Activated naive CD4-positive, alpha-beta T cell treated with anti-CD3 and anti-CD28 coated beads for 36 hours (primary cell): ENCODE results near the gene PSMB3. TPM values are rescaled to one million over a fixed set of nuclear protein-coding genes. Genes with fewer than 3 reads are reported as not detected.

Experiments used
- CTCF ChIA-PET: fragments of 350-600 bp; sonication (Branson Sonifier 250); formaldehyde crosslinking; loops from one replicate; lab custom pipeline; 2021; ENCODE audit warnings: antibody characterized with exemption; lab: Charles Lee
- DNase-seq: peaks from one replicate; pipeline ENCODE4 v3.0.0-alpha.2; 2020
- H3K27ac Mint-ChIP-seq: one replicate; pipeline ENCODE4 v1.8.0; 2021; ENCODE audit warnings: mild to moderate bottlenecking, mixed read lengths
- H3K27me3 Mint-ChIP-seq: one replicate; pipeline ENCODE4 v1.8.0; 2021; ENCODE audit warnings: low read depth, mixed read lengths
- H3K36me3 Mint-ChIP-seq: one replicate; pipeline ENCODE4 v1.8.0; 2021; ENCODE audit warnings: low read depth, mixed read lengths
- H3K4me1 Mint-ChIP-seq: one replicate; pipeline ENCODE4 v1.8.0; 2021; ENCODE audit warnings: low read depth, mixed read lengths
- H3K4me3 Mint-ChIP-seq: one replicate; pipeline ENCODE4 v1.8.0; 2021; ENCODE audit warnings: mild to moderate bottlenecking, moderate library complexity, mixed read lengths
- H3K9me3 Mint-ChIP-seq: one replicate; pipeline ENCODE4 v1.8.0; 2021; ENCODE audit warnings: mixed read lengths
- intact Hi-C: fragments of 100-400 bp; cut with micrococcal nuclease; formaldehyde crosslinking; loops from one replicate; pipeline ENCODE4 v1.15.1; 2023
- total RNA-seq, 2 experiments: library from RNA; stranded (reverse); gene quantifications; one replicate each; pipeline ENCODE4 v1.2.3, GENCODE V29; 2021

The PSMB3 gene
- total RNA-seq, 2 experiments from 2014 or later: 368 to 369 TPM

DNA sequence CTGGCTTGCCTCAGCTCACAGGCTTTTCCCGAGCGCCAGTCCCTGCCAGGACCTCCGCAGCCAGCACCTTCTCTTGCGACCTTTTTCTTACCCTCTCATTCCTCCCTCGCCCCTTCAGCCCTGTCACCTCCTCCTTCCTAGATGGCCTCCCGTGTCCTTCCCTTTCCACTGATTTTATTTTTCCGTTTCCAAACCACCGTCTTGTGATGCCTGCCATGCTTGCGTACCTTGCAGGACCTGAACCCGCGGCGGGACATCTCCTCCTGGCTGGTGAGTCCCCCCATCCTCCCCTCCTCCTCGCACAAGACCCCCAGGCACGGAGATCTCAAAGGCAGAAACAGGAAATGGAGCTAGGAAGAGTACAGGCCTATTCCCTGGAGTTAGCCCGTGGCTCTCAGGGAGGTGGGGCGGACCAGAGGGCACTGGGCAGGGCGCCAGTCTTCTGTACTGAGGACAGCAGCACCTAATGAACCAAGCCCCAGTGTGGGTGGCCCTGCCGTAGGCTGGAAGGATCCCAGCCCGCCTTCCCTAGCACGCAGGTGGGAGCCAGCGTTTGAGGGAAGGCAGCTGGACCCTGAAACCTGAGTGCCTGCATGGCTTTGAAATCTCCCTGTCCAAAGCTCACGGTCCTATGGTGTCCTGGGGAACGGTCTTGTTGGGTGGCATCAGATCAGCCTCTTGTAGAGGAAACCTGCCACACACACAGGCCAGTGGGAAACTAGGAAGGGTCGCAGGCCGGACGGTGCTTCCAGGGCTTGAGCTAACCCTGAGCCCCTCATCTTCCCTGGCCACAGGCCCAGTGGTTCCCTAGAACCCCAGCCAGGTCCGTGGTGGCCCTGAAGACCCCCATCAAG, 21.8 kb upstream of the PSMB3 start:
- H3K9me3 Mint-ChIP-seq: peaks cover 3% of the 10 kb centered on the region
- no peaks in the 10 kb centered on the region for H3K27me3 Mint-ChIP-seq
- intact Hi-C loops: loop anchor here (1.0 to 5.0 kb wide), 3 partner anchors 22 to 422 kb away; partner anchors contain the start of genes PLXDC1 and PSMB3

DNA sequence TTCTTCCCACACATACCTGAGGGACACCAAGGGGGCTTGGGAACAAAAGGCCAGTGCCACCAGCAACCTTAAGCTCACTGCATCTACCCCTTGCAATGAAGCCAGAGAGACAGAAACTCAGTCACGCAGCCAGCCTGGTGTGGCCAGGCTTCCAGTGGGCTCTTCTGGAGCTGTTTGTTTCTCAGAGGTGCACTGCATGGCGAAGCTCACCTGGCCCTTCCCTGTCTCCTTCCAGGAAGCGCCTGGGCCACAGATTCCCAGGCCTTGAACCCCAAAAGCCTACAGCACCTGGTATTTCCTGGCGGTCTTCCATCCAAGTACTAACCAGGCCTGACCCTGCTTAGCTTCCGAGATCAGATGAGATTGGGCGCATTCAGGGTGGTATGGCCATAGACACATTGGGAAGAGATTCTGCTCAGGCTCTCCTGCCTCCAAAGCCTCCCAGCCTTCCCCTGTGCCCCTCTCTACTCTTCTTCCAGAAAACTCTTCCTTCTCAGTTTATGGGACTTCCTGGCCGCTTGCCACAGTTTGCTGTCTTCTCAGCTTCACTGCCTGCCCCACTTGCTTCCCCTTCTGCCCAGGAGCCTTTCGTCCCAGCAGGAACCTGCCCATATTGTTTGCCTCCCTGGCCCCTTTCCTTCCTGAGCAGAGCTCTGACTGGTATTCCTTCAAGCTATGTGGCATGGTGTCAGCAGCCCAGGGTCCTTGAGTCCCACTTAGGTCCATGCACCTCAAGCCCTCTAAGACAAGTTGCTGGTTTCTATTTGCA, 20.8 kb upstream of the PSMB3 start:
- peak overlapping the region; percentile 14 for H3K27ac Mint-ChIP-seq
- CTCF ChIA-PET: interaction anchor here (0.6 to 2.2 kb wide), 9 partner anchors 16 to 422 kb away, joined by 3 to 14 read pairs (median 4); no protein-coding TSS in a partner anchor

More for the DNA sequence above, 21.8 kb upstream of the PSMB3 start:
- Mint-ChIP-seq H3K36me3 (peaks cover 23% of the 10 kb centered on the region), H3K27ac (peak overlapping the region; percentile 90), H3K4me1 (peaks cover 81% of the 10 kb centered on the region), H3K4me3 (peak overlapping the region; percentile 94)
- CTCF ChIA-PET: interaction anchor here (0.6 to 2.2 kb wide), 8 partner anchors 15 to 423 kb away, joined by 3 to 14 read pairs (median 4); no protein-coding TSS in a partner anchor
- DNase-seq: peak; percentile 30

DNA sequence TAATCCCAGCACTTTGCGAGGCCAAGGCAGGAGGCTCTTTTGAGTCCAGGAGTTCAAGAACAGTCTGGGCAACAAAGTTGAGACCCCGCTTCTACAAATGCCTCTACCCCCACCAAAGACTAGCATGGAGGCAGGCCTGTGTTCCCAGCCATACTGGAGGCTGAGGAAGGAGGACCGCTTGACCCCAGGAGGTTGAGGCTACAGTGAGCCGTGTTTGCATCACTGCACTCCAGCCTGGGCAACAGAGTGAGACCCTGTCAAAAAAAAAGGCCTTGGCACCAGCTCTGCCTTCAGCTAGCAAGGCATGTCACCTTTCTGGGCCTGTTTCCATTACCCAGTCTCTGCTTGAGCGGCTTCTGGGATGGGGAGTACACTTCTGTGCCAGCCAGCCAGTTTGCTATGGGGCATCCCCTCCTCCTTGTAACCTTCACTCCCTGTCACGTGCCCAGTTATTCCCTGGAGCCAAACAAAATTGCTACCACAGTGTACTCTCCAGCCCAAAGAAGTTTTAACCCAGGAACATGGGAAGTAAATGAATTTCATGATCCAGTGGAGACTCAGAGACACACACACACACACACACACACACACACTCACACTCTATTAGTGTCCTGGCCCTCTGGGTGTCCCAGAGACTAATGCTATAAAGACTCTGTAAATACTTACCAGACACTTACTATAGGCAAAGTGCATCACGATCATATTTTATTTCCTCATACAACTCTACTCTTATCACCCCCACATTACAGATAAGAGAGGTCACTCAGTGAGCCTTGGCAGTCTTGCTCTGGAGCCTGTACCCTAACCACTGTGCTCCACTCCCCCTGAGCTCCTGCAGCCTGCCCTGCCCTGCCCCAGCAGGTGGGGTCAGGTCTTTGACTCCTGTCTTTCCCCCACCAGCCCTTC, 19.9 kb upstream of the PSMB3 start:
- CTCF ChIA-PET: interaction anchor here (0.8 to 2.2 kb wide), 4 partner anchors 13 to 421 kb away, joined by 3 to 8 read pairs (median 4); no protein-coding TSS in a partner anchor
- peaks cover 66% of the 10 kb centered on the region for H3K4me1 Mint-ChIP-seq
- peak overlapping the region; percentile 94 for H3K4me3 Mint-ChIP-seq
- H3K36me3 Mint-ChIP-seq: peaks cover 19% of the 10 kb centered on the region
- no peaks in the 10 kb centered on the region for H3K27me3 Mint-ChIP-seq
- peak overlapping the region; percentile 28 for H3K27ac Mint-ChIP-seq
- H3K9me3 Mint-ChIP-seq: peaks cover 3% of the 10 kb centered on the region
- intact Hi-C loops: loop anchor here (5.0 kb wide), 1 partner anchor 420 kb away; the partner anchor contains the start of gene PLXDC1
- no peak for DNase-seq

More for the DNA sequence above, 20.8 kb upstream of the PSMB3 start:
- Mint-ChIP-seq H3K4me1 (peaks cover 75% of the 10 kb centered on the region), H3K4me3 (peak overlapping the region; percentile 94), H3K9me3 (peaks cover 3% of the 10 kb centered on the region), H3K27me3 (no peaks in the 10 kb centered on the region), H3K36me3 (peaks cover 20% of the 10 kb centered on the region)
- DNase-seq: no peak
- intact Hi-C loops: loop anchor here (5.0 kb wide), 1 partner anchor 421 kb away; the partner anchor contains the start of gene PLXDC1

DNA sequence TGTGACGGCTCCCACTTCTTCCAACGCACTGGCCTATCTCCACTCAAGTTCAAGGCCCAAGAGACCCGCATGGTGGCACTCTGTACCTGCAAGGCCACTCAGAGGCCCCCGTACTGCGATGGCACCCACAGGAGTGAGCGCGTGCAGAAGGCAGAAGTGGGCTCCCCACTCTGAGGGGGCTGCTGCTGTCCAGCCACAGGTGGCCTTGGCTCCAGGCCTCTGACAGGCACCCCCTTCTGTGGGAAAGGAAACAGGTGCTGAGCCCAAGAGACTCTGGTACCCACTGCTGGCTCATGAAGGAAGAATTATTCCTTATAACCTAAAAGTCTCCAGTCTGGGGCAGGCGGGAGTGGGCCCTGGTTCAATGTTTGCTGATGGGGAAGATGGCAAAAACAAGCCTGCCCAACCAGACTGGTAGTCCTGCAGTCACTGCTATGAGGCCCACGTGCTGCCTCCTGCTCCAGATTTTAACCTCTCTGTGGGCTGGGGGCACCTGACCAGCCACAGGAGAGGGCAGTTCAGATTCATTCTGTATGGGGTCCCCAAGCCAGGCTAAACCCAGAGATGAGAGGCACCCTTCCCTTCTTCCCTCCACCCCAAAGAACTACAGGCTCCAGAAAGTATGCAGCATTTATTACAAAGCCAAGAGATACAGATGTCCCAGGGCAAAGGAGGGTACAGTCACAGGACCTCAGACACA, 19.1 kb upstream of the PSMB3 start:
- CTCF ChIA-PET: interaction anchor here (0.6 to 4.8 kb wide), 5 partner anchors 11 to 680 kb away, joined by 3 to 60 read pairs (median 5); no protein-coding TSS in a partner anchor
- H3K4me3 Mint-ChIP-seq: no peak overlapping the region
- intact Hi-C loops: loop anchor here (5.0 kb wide), 1 partner anchor 419 kb away; the partner anchor contains the start of gene PLXDC1

DNA sequence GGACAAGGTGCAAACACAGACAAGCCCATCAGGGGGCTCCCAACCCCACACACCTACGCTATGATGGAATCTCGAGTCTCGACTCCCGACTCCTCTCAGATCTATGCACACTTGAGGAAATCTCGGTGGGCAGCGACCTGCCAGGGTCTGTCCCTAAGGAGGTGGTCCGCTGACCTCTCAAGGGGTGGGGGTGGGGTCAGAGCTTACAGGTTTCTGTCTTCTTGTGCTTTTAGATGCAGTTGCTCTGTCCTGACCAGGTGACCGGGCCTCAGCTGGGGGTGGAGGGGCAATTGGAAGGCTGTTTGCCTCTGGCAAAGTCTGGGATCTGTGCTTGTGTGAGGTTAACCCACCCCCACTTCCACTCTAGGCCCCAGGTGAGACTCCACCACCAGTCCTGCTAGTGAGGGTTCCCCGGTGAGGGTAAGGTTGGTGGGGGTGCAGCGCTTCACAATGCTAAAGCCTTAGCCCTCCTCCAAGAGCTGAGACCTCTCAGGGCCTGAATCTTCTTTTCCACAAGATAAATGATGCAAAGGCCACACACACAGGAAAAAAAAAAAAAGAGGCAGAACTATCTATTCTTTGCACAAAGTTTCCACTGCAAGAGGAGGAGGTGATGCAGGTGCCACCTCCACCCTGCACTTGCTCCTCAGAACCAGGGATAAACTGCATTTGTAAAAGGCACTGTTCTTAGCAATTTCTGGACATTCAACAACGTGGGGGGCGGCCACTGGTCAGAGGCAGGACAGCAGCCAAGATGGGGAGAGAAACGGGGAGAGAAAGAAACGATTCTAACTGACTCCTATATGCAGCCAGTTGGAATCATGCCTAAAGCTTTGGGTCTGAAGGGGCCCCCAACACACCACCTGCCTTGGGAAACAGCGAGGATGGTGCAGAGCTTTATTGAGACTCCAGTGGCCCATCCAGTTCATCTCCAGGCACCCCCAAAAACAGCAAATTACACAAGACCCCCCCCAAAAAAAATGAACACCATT, 18.3 kb upstream of the PSMB3 start:
- H3K4me3 Mint-ChIP-seq: no peak overlapping the region
- peak overlapping the region; percentile 79 for H3K27ac Mint-ChIP-seq

More for the DNA sequence above, 19.1 kb upstream of the PSMB3 start:
- H3K27ac Mint-ChIP-seq: peak overlapping the region; percentile 79
- H3K36me3 Mint-ChIP-seq: peaks cover 11% of the 10 kb centered on the region
- no peaks in the 10 kb centered on the region for H3K27me3 Mint-ChIP-seq
- peaks cover 58% of the 10 kb centered on the region for H3K4me1 Mint-ChIP-seq
- DNase-seq: no peak
- no peaks in the 10 kb centered on the region for H3K9me3 Mint-ChIP-seq

DNA sequence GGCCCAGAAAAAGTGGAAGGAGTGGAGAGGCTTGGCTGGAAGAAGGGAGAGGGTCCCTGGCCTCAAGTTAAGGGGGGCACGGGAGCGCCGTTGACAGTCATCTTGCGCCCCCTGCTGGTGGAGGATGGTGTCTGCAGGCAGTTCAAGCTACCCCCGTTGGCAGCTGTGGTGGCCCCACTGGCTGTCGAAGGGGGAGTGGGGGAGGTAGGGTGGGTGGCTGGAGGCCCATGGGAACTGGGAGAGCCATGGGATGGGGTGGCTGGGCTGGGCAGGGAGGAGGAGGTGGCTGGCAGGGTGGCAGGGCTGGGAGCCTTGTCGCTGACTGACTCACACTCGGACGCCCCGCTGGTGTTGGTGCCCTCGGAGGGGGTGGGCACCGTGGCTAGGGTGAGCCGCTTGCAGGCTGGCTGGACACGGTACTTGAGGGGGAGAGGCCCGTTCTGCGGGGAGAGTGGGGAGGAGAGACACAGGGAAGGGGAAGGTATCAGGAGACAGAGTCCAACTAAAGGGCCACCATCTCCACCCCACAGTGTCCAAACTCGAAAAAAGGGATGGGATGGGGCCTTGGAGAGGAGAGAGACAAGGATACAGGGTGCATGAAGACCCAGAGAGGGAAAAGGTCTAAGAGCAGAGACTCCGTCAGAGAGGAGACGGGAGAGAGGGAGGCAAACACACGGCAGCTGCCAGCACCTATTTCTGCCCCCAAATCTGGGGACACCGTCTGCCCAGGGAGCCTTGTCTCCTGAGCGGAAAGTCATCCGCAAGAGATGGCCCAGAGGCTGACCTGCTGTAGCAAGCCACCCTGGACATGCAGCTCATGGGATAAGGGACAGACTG, 17.2 kb upstream of the PSMB3 start:
- intact Hi-C loops: loop anchor here (1.0 to 2.0 kb wide), 2 partner anchors 58 to 177 kb away; no protein-coding TSS in a partner anchor
- DNase-seq: peak; percentile 77
- CTCF ChIA-PET: interaction anchor here (0.6 to 4.8 kb wide), 31 partner anchors 9 to 177 kb away, joined by 3 to 60 read pairs (median 4); partner anchors contain the start of genes EPOP, MLLT6 and PSMB3
- peaks cover 47% of the 10 kb centered on the region for H3K4me1 Mint-ChIP-seq
- H3K27ac Mint-ChIP-seq: peak overlapping the region; percentile 37
- H3K27me3 Mint-ChIP-seq: no peaks in the 10 kb centered on the region
- H3K9me3 Mint-ChIP-seq: no peaks in the 10 kb centered on the region
- H3K36me3 Mint-ChIP-seq: peaks cover 11% of the 10 kb centered on the region
- no peak overlapping the region for H3K4me3 Mint-ChIP-seq

More for the DNA sequence above, 18.3 kb upstream of the PSMB3 start:
- peak; percentile 58 for DNase-seq
- no peaks in the 10 kb centered on the region for H3K27me3 Mint-ChIP-seq
- no peaks in the 10 kb centered on the region for H3K9me3 Mint-ChIP-seq
- intact Hi-C loops: loop anchor here (2.0 to 5.0 kb wide), 2 partner anchors 175 to 418 kb away; partner anchors contain the start of gene PLXDC1
- CTCF ChIA-PET: interaction anchor here (0.6 to 4.8 kb wide), 29 partner anchors 8 to 680 kb away, joined by 3 to 60 read pairs (median 4); partner anchors contain the start of genes EPOP, MLLT6 and PSMB3
- peaks cover 49% of the 10 kb centered on the region for H3K4me1 Mint-ChIP-seq
- H3K36me3 Mint-ChIP-seq: peaks cover 11% of the 10 kb centered on the region

DNA sequence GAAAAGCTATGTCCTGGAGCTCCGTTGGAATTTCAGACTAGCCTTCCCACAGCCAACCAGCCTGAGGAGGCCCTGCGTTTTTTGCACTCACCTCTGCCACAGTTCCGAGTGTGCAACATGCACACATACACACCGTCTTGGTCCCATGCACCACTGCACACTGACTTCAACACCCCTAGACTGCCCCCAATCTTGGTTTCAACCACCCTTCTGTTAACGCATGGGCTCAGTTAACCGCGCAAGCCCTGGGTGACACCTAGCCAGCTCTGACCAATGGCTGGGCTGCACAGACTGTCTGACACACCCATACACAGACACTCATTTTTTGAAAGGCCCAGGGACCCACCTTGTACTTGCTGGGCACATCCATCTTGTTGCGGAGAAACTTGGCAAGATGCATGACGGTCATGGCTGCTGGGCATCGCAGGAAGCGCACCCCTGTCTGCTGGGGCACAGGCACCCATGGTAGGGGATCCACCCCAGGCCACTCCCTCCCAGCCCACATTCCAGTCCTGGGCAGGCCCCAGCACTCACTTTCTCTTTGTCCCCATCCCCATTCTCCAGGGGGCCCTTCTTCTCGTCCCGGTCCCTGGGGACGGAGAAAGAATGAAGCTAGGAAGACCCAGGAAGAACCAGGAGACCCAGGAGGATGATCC, 14.4 kb upstream of the PSMB3 start:
- H3K27ac Mint-ChIP-seq: no peak overlapping the region
- CTCF ChIA-PET: interaction anchor here (4.8 kb wide), 1 partner anchor 61 kb away, joined by 60 read pairs; no protein-coding TSS in a partner anchor
- intact Hi-C loops: no loop called here

DNA sequence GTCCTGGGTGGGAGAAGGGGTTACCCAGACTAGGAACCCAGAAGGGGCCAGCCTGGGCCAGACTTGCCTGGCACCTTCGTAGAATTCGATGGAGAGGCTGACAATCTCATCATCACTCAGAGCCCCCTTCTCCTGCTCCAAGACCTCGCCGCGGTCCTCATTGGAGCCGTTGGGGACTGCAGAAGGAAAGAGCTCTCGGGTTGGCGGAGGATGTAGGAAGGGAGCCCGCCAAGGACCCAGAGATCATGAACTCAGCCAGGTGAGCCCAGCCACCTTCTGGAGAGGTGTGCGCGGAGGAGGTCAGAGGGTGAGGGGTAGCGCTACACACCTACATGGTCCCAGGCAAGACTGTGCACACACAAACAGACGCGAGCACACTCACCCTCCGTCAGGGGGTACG, 13.9 kb upstream of the PSMB3 start:
- H3K9me3 Mint-ChIP-seq: no peaks in the 10 kb centered on the region
- intact Hi-C loops: no loop called here
- no peak for DNase-seq
- H3K27me3 Mint-ChIP-seq: peaks cover 2% of the 10 kb centered on the region
- H3K27ac Mint-ChIP-seq: no peak overlapping the region
- H3K36me3 Mint-ChIP-seq: peaks cover under 1% of the 10 kb centered on the region
- CTCF ChIA-PET: interaction anchor here (4.8 kb wide), 1 partner anchor 61 kb away, joined by 60 read pairs; no protein-coding TSS in a partner anchor
- H3K4me1 Mint-ChIP-seq: peaks cover 19% of the 10 kb centered on the region
- H3K4me3 Mint-ChIP-seq: no peak overlapping the region

More for the DNA sequence above, 14.4 kb upstream of the PSMB3 start:
- DNase-seq: no peak
- H3K4me1 Mint-ChIP-seq: peaks cover 23% of the 10 kb centered on the region
- no peak overlapping the region for H3K4me3 Mint-ChIP-seq
- peaks cover 3% of the 10 kb centered on the region for H3K36me3 Mint-ChIP-seq
- H3K27me3 Mint-ChIP-seq: peaks cover 2% of the 10 kb centered on the region
- no peaks in the 10 kb centered on the region for H3K9me3 Mint-ChIP-seq

DNA sequence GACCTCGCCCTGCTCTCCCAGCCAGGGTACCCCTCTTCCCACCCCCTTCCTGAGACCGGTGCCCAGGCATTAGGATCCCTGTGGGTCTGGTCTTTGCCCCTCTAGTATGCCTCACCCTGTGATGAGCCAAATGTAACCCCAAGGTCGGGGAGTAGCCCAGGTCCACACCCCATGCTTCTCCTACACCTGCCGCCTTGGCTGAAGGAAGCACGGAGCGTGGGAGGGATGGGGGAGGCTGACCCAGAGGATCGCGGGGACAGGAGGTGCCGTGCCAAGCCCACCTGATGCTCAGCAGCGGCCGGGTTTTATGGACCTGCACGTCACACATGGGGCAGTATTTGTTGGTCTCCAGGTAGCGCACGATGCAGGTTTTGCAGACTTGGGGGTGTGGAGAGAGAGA, 13.2 kb upstream of the PSMB3 start:
- Mint-ChIP-seq H3K4me1 (peaks cover 13% of the 10 kb centered on the region), H3K27me3 (peaks cover 2% of the 10 kb centered on the region), H3K4me3 (no peak overlapping the region), H3K9me3 (no peaks in the 10 kb centered on the region), H3K27ac (no peak overlapping the region), H3K36me3 (no peaks in the 10 kb centered on the region)
- CTCF ChIA-PET: interaction anchor here (1.0 kb wide), 1 partner anchor 63 kb away, joined by 3 read pairs; no protein-coding TSS in a partner anchor
- intact Hi-C loops: no loop called here
- no peak for DNase-seq
